ENCODE results near the gene GART.

DNA sequence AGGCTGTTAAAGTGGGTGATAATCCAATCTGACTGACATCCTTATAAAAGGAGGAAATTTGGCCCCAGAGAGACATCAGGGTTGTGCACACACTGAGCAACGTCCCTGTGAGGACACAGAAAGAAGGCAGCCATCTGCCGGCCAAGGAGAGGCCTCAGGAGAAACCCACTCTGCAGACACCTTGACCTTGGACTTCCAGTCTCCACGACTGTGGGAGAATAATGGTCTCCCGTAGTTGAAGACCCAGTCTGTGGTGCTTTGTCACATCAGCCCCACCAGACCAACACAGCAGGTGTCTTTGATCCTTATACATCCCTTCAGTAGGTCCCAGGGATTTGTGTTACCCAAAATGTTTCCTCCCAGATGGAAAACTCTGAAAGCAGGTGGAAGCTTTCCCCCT lies 46.2 kb downstream of the GART start:
- TF ChIP-seq, protein P1, sequence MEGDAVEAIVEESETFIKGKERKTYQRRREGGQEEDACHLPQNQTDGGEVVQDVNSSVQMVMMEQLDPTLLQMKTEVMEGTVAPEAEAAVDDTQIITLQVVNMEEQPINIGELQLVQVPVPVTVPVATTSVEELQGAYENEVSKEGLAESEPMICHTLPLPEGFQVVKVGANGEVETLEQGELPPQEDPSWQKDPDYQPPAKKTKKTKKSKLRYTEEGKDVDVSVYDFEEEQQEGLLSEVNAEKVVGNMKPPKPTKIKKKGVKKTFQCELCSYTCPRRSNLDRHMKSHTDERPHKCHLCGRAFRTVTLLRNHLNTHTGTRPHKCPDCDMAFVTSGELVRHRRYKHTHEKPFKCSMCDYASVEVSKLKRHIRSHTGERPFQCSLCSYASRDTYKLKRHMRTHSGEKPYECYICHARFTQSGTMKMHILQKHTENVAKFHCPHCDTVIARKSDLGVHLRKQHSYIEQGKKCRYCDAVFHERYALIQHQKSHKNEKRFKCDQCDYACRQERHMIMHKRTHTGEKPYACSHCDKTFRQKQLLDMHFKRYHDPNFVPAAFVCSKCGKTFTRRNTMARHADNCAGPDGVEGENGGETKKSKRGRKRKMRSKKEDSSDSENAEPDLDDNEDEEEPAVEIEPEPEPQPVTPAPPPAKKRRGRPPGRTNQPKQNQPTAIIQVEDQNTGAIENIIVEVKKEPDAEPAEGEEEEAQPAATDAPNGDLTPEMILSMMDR (conservative IDR thresholded peaks at IDR 0.05; ENCODE audit: low read length) = no peak
- no peak for TF ChIP-seq EZH2phosphoT487 (IDR thresholded peaks at IDR 0.05; ENCODE audit: borderline replicate concordance)

Data from Loucy (cell line).